HG02571 (cell line): ENCODE results near the gene SNRNP70.
"Not testable (repeated sequence)": the region's sequence is repeated elsewhere in the genome, so short reads cannot be mapped to it uniquely, and the experiment has no call there.

Source experiments
- ATAC-seq: cut with Tn5 transposase; IDR thresholded peaks from one replicate; pipeline ENCODE4 v1.9.1; 2021; ENCODE audit warnings: mild to moderate bottlenecking, moderate library complexity; ENCODE audit not compliant: unreplicated experiment

The SNRNP70 gene

GRCh38 chr19:49085020-49085867 lies at the start of gene SNRNP70:
Gene SNRNP70 (plus strand): TSS chr19:49085451. CDS start chr19:49086415, 964 bp downstream.
- peak; percentile 86 for ATAC-seq

GRCh38 chr19:49036815-49037214 lies 48.4 kb upstream of the SNRNP70 start, which contains the start of gene CGB1:
Gene CGB1 (minus strand): TSS chr19:49036895. CDS start chr19:49036711, 184 bp downstream.
- not testable (repeated sequence) for ATAC-seq

GRCh38 chr19:49038111-49038510 lies 47.1 kb upstream of the SNRNP70 start:
- not testable (repeated sequence) for ATAC-seq

GRCh38 chr19:49038557-49039276 lies 46.5 kb upstream of the SNRNP70 start:
- not testable (repeated sequence) for ATAC-seq

- ATAC-seq: not testable (repeated sequence)
These were observed 45.5 kb upstream of the SNRNP70 start for GRCh38 chr19:49039736-49040135.

- no peak for ATAC-seq
These were observed 43.1 kb upstream of the SNRNP70 start for GRCh38 chr19:49042177-49042576.

GRCh38 chr19:49042666-49043065 lies 42.6 kb upstream of the SNRNP70 start:
- ATAC-seq: not testable (repeated sequence)

GRCh38 chr19:49043548-49043947 lies 41.7 kb upstream of the SNRNP70 start, which contains the start of gene CGB5:
Gene CGB5 (plus strand): TSS chr19:49043848. CDS start chr19:49044210, 362 bp downstream.
- not testable (repeated sequence) for ATAC-seq

GRCh38 chr19:49049011-49049410 lies 36.2 kb upstream of the SNRNP70 start, which contains the start of gene CGB8:
Gene CGB8 (minus strand): TSS chr19:49049111. CDS start chr19:49048739, 372 bp downstream.
- ATAC-seq: not testable (repeated sequence)

- ATAC-seq: not testable (repeated sequence)
These were observed 35.4 kb upstream of the SNRNP70 start for GRCh38 chr19:49049834-49050233.

- ATAC-seq: not testable (repeated sequence)
These were observed 34.7 kb upstream of the SNRNP70 start for GRCh38 chr19:49050376-49051033.

GRCh38 chr19:49056101-49056901 lies 28.9 kb upstream of the SNRNP70 start:
- no peak for ATAC-seq

GRCh38 chr19:49056902-49057596 lies 28.2 kb upstream of the SNRNP70 start:
- ATAC-seq: not testable (repeated sequence)

GRCh38 chr19:49057636-49058234 lies 27.5 kb upstream of the SNRNP70 start, which contains the start of gene CGB7:
Gene CGB7 (minus strand): TSS chr19:49057749. CDS start chr19:49055375, 2,374 bp downstream.
- no peak for ATAC-seq

- ATAC-seq: no peak
These were observed 26.7 kb upstream of the SNRNP70 start for GRCh38 chr19:49058562-49058961.

- ATAC-seq: no peak
These were observed 26.2 kb upstream of the SNRNP70 start for GRCh38 chr19:49059053-49059452.

- ATAC-seq: no peak
These were observed 24.3 kb upstream of the SNRNP70 start for GRCh38 chr19:49061000-49061399.

GRCh38 chr19:49061445-49061844 lies 23.8 kb upstream of the SNRNP70 start:
- no peak for ATAC-seq

GRCh38 chr19:49064029-49064629 lies 21.1 kb upstream of the SNRNP70 start:
- ATAC-seq: no peak
